ENCODE data around the gene PCP4. TPM values are rescaled to one million over a fixed set of nuclear protein-coding genes. Genes with fewer than 3 reads are reported as not detected.

Gene PCP4
- total RNA-seq, 1 donor from 2014 or later: not detected

- Mint-ChIP-seq H3K27me3 (ENCODE audit: low read depth) (no peaks in the 10 kb centered on the region), H3K36me3 (ENCODE audit: low read depth) (no peaks in the 10 kb centered on the region), H3K4me1 (ENCODE audit: low read depth) (peaks cover 11% of the 10 kb centered on the region), H3K4me3 (ENCODE audit: unreplicated experiment) (no peak overlapping the region), H3K9me3 (ENCODE audit: low read depth) (peaks cover 5% of the 10 kb centered on the region), H3K27ac (ENCODE audit: unreplicated experiment) (no peak overlapping the region)
- TF ChIP-seq, protein P1, sequence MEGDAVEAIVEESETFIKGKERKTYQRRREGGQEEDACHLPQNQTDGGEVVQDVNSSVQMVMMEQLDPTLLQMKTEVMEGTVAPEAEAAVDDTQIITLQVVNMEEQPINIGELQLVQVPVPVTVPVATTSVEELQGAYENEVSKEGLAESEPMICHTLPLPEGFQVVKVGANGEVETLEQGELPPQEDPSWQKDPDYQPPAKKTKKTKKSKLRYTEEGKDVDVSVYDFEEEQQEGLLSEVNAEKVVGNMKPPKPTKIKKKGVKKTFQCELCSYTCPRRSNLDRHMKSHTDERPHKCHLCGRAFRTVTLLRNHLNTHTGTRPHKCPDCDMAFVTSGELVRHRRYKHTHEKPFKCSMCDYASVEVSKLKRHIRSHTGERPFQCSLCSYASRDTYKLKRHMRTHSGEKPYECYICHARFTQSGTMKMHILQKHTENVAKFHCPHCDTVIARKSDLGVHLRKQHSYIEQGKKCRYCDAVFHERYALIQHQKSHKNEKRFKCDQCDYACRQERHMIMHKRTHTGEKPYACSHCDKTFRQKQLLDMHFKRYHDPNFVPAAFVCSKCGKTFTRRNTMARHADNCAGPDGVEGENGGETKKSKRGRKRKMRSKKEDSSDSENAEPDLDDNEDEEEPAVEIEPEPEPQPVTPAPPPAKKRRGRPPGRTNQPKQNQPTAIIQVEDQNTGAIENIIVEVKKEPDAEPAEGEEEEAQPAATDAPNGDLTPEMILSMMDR (IDR thresholded peaks at IDR 0.05): no peak
- no peak for DNase-seq (ENCODE audit: low spot score)
These were observed 21.6 kb upstream of the PCP4 start for GRCh38 chr21:39845571-39846130.

DNA sequence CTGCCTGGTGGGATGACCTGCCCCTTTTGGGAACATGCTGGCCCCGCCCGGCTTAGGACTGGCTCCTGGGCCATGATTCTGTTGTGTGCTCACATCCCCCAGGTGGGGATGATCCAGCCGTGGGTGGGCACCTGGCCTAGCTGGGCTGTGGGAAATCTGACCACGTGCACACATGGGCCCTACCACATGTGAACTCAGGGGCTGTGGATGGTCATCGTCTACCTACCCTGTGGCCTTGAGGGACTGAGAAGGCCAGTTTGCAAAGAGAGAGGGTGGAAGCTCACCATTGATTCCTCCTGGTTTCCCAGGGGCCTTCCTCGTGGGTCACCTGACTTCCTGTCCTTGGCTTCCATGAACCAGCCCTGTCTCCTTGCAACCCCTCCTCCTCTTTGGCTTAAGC lies 19.4 kb upstream of the PCP4 start:
- TF ChIP-seq, protein P1 (IDR thresholded peaks at IDR 0.05): no peak
- H3K4me3 Mint-ChIP-seq (ENCODE audit: unreplicated experiment): no peak overlapping the region
- H3K4me1 Mint-ChIP-seq (ENCODE audit: low read depth): peaks cover 11% of the 10 kb centered on the region
- H3K27ac Mint-ChIP-seq (ENCODE audit: unreplicated experiment): no peak overlapping the region
- no peak for DNase-seq (ENCODE audit: low spot score)
- no peaks in the 10 kb centered on the region for H3K27me3 Mint-ChIP-seq (ENCODE audit: low read depth)
- H3K36me3 Mint-ChIP-seq (ENCODE audit: low read depth): no peaks in the 10 kb centered on the region
- peaks cover 5% of the 10 kb centered on the region for H3K9me3 Mint-ChIP-seq (ENCODE audit: low read depth)

DNA sequence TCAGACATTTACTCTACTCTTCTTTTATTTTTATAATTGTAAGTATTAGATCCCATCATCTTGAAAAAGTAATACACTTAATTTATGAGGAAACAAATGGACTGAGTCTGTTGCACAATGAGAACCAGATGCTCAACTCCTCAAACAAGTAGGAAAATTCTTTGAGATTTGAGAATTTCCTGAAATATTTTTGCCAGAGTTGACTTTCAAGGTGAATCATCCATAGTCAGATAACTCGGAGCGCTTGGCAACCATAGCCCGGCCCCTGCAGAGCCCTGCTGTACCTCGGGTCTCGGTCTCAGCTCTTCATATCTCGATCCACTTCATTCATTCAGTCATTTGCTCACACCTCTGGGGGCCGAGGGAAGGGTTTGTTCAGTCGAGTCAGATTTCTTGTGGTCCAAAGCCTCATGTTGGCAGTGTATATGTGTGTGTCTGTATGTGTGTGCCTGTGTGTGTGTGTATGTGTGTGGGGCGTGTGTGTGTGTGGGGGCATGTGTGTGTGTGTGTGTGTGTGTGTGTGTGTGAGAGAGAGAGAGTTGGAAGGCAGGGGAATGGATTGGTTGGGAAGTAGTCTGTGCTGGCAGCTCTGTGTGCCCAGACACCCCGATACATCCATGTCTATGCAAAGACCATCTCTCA lies 18.1 kb upstream of the PCP4 start:
- Mint-ChIP-seq H3K4me3 (ENCODE audit: unreplicated experiment) (no peak overlapping the region), H3K27me3 (ENCODE audit: low read depth) (no peaks in the 10 kb centered on the region), H3K9me3 (ENCODE audit: low read depth) (peaks cover 5% of the 10 kb centered on the region), H3K36me3 (ENCODE audit: low read depth) (no peaks in the 10 kb centered on the region), H3K27ac (ENCODE audit: unreplicated experiment) (no peak overlapping the region), H3K4me1 (ENCODE audit: low read depth) (peaks cover 11% of the 10 kb centered on the region)
- TF ChIP-seq, protein P1 (IDR thresholded peaks at IDR 0.05): no peak
- DNase-seq (ENCODE audit: low spot score): no peak

DNA sequence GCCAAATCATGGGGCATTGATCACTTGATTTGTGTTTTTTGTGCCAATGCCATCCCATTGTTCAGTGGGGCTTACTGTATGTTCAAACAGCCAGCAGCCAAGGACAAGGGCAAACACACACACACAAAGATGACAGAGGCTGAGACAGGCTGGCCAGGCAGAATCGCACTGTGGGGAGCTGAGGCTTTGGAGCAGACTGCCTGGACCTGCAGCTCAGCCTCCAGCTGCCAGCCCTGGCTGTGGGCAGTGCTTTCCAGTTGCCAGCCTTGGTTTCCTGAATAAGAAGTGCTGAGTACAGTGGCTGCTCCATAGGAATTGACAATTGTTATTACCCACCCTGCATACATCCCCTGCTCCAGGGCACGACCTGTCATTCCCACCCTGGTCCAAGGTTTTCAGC lies 16.9 kb upstream of the PCP4 start:
- no peaks in the 10 kb centered on the region for H3K36me3 Mint-ChIP-seq (ENCODE audit: low read depth)
- no peak overlapping the region for H3K4me3 Mint-ChIP-seq (ENCODE audit: unreplicated experiment)
- TF ChIP-seq, protein P1 (IDR thresholded peaks at IDR 0.05): no peak
- H3K27ac Mint-ChIP-seq (ENCODE audit: unreplicated experiment): no peak overlapping the region
- H3K9me3 Mint-ChIP-seq (ENCODE audit: low read depth): peaks cover 6% of the 10 kb centered on the region
- DNase-seq (ENCODE audit: low spot score): no peak
- H3K4me1 Mint-ChIP-seq (ENCODE audit: low read depth): peaks cover 10% of the 10 kb centered on the region
- no peaks in the 10 kb centered on the region for H3K27me3 Mint-ChIP-seq (ENCODE audit: low read depth)

DNA sequence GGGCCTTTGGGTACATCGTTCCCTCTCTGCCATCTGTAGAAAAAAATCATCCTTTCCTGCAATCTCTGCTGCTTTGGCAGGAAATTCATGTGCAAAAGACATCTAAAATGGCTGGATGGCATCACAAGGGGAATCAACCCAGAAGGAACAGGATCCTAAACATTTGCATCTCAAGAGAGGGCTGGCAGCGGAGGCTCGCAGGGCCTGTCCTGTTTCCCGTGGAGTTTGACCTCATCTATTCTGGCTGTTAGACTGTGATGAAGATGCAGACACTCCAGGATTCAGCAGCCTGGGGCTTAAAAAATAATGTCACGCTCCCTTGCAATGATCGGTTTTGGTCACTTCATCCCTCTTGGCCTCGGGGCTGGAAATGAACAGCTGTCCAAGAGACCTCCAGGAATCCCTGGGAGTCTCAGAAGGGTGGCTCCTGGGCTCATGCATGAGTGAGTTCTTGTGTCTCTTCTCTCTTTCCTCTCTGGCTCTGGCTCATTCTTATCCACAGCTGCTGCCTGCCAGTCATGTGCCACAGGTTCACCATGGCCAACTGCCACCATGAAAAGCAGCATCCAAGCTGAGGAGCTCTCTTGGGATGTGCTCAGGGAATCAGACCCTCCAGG lies 16.1 kb upstream of the PCP4 start:
- no peak overlapping the region for H3K4me3 Mint-ChIP-seq (ENCODE audit: unreplicated experiment)
- H3K4me1 Mint-ChIP-seq (ENCODE audit: low read depth): peaks cover 4% of the 10 kb centered on the region
- TF ChIP-seq, protein P1 (IDR thresholded peaks at IDR 0.05): no peak
- peaks cover 6% of the 10 kb centered on the region for H3K9me3 Mint-ChIP-seq (ENCODE audit: low read depth)
- no peak for DNase-seq (ENCODE audit: low spot score)
- H3K27ac Mint-ChIP-seq (ENCODE audit: unreplicated experiment): no peak overlapping the region
- no peaks in the 10 kb centered on the region for H3K36me3 Mint-ChIP-seq (ENCODE audit: low read depth)
- H3K27me3 Mint-ChIP-seq (ENCODE audit: low read depth): no peaks in the 10 kb centered on the region

Measured in chondrocyte (in vitro differentiated cells).